GM23338 (cell line): ENCODE results near the gene ZNF774. TPM values are rescaled to one million over a fixed set of nuclear protein-coding genes. Genes with fewer than 3 reads are reported as not detected.

Experiments used
- ATAC-seq: fragments of 200-7000 bp; cut with Tn5 transposase; 3 replicates; pipeline ENCODE4 v1.9.1; 2020
- DNase-seq: peaks from one replicate; pipeline ENCODE4 v3.0.0-alpha.2; 2015; ENCODE audit warnings: low spot score
- H2AFZ ChIP-seq: fragments of 200-600 bp; sonication (generic); 2 replicates; pipeline ENCODE4 v1.8.0; 2016; ENCODE audit warnings: antibody characterized with exemption, mild to moderate bottlenecking, moderate library complexity
- H3F3A ChIP-seq: fragments of 200-600 bp; sonication (generic); replicated peaks from 2 replicates; pipeline ENCODE4 v1.8.0; 2017; ENCODE audit warnings: antibody characterized with exemption, mixed run types, low read depth
- H3K27ac ChIP-seq: fragments of 200-600 bp; sonication (generic); 2 replicates; pipeline ENCODE4 v1.6.1; 2016; ENCODE audit warnings: low read depth
- H3K27me3 ChIP-seq: fragments of 200-600 bp; sonication (generic); 2 replicates; pipeline ENCODE4 v1.8.0; 2016; ENCODE audit warnings: mild to moderate bottlenecking, mixed run types, moderate library complexity; ENCODE audit not compliant: insufficient read depth
- H3K36me3 ChIP-seq: fragments of 200-600 bp; sonication (generic); 2 replicates; pipeline ENCODE4 v1.8.0; 2016; ENCODE audit warnings: mild to moderate bottlenecking; ENCODE audit not compliant: insufficient read depth
- H3K4me1 ChIP-seq: fragments of 200-600 bp; sonication (generic); 2 replicates; pipeline ENCODE4 v1.8.0; 2016; ENCODE audit warnings: mild to moderate bottlenecking, moderate library complexity; ENCODE audit not compliant: insufficient read depth
- H3K4me2 ChIP-seq: fragments of 200-600 bp; sonication (generic); 2 replicates; pipeline ENCODE4 v1.7.1; 2017; ENCODE audit warnings: mixed run types
- H3K4me3 ChIP-seq: fragments of 200-600 bp; sonication (generic); 2 replicates; pipeline ENCODE4 v1.6.1; 2016; ENCODE audit warnings: mixed run types
- H3K79me2 ChIP-seq: fragments of 200-600 bp; sonication (generic); replicated peaks from 2 replicates; pipeline ENCODE4 v1.8.0; 2017; ENCODE audit warnings: mild to moderate bottlenecking; ENCODE audit not compliant: insufficient read depth
- H3K9me2 ChIP-seq: fragments of 200-600 bp; sonication (generic); 2 replicates; pipeline ENCODE4 v1.8.0; 2017; ENCODE audit not compliant: insufficient read depth
- H4K20me1 ChIP-seq: fragments of 200-600 bp; sonication (generic); replicated peaks from 2 replicates; pipeline ENCODE4 v1.8.0; 2017; ENCODE audit warnings: mild to moderate bottlenecking; ENCODE audit not compliant: insufficient read depth
- H3K27ac Mint-ChIP-seq: 2 replicates; pipeline ENCODE4 v1.8.0; 2020; ENCODE audit warnings: inconsistent platforms, mild to moderate bottlenecking, moderate library complexity, mixed read lengths
- H3K27me3 Mint-ChIP-seq: 3 replicates; pipeline ENCODE4 v1.8.0; 2022; ENCODE audit warnings: low read depth, mild to moderate bottlenecking, moderate library complexity, mixed read lengths, inconsistent platforms; ENCODE audit not compliant: insufficient read depth, poor library complexity
- H3K36me3 Mint-ChIP-seq: 3 replicates; pipeline ENCODE4 v1.8.0; 2021; ENCODE audit warnings: low read depth, mild to moderate bottlenecking, inconsistent platforms, moderate library complexity, mixed read lengths
- H3K4me1 Mint-ChIP-seq: 3 replicates; pipeline ENCODE4 v1.8.0; 2020; ENCODE audit warnings: mild to moderate bottlenecking, inconsistent platforms, mixed read lengths
- H3K4me3 Mint-ChIP-seq: 3 replicates; pipeline ENCODE4 v1.8.0; 2021; ENCODE audit warnings: moderate library complexity, mild to moderate bottlenecking, inconsistent platforms, mixed read lengths
- H3K9me3 Mint-ChIP-seq: 3 replicates; pipeline ENCODE4 v1.8.0; 2020; ENCODE audit warnings: moderate library complexity, mild to moderate bottlenecking, inconsistent platforms, mixed read lengths
- CTCF ChIP-seq, 2 experiments: fragments of 200-600 bp in 1 of 2; sonication (generic) in 1 of 2; conservative IDR thresholded peaks; 2 replicates each; pipeline versions ENCODE4 v1.5.1 to v1.6.1; 2016 to 2017; ENCODE audit warnings: antibody characterized with exemption in 2 of 2, low read depth in 2 of 2, mild to moderate bottlenecking in 2 of 2, moderate library complexity in 1 of 2
- ETS1 ChIP-seq: IDR thresholded peaks from 2 replicates; pipeline ENCODE4 v1.6.1; 2016; ENCODE audit warnings: antibody characterized with exemption
- EZH2 ChIP-seq: fragments of 200-600 bp; sonication (generic); IDR thresholded peaks from one replicate; pipeline ENCODE4 v1.8.0; 2017; ENCODE audit warnings: antibody characterized with exemption, mild to moderate bottlenecking, low read depth; ENCODE audit not compliant: unreplicated experiment
- JUNB ChIP-seq: IDR thresholded peaks from one replicate; pipeline ENCODE4 v1.6.1; 2016; ENCODE audit warnings: antibody characterized with exemption; ENCODE audit not compliant: unreplicated experiment
- NANOG ChIP-seq: IDR thresholded peaks from 2 replicates; pipeline ENCODE4 v1.6.1; 2016; ENCODE audit warnings: antibody characterized with exemption, borderline replicate concordance
- REST ChIP-seq: IDR thresholded peaks from one replicate; pipeline ENCODE4 v1.6.1; 2018; ENCODE audit warnings: antibody characterized with exemption; ENCODE audit not compliant: unreplicated experiment
- STAT1 ChIP-seq: IDR thresholded peaks from one replicate; pipeline ENCODE4 v1.6.1; 2016; ENCODE audit warnings: antibody characterized with exemption; ENCODE audit not compliant: unreplicated experiment
- ZNF331 ChIP-seq: fragments of 250-450 bp; sonication (Bioruptor Pico); IDR thresholded peaks from 2 replicates; pipeline ENCODE4 v1.5.0; 2020; ENCODE audit warnings: low read depth, mild to moderate bottlenecking, moderate library complexity
- polyA plus RNA-seq: library from polyadenylated mRNA; unstranded; fragments of >200 nt; fragmentation: Nextera tagmentation; extraction: Ambion mirVana; gene quantifications from 2 replicates; pipeline ENCODE4 v1.2.1, GENCODE V29; 2016
- total RNA-seq: library from RNA; depleted of rRNA; stranded (reverse); fragments of >200 nt; shearing (Covaris generic); gene quantifications from 2 replicates; pipeline ENCODE4 v1.2.3, GENCODE V29; 2014

Gene ZNF774
- total and polyA plus RNA-seq, 2 experiments from 2014 or later = 0.45 to 1.8 TPM

- H2AFZ ChIP-seq = no peak overlapping the region
- H3K4me2 ChIP-seq = peak overlapping the region; percentile 70
- peaks cover 23% of the 10 kb centered on the region for H3K36me3 Mint-ChIP-seq
- peaks cover 88% of the 10 kb centered on the region for H3K79me2 ChIP-seq
- peak overlapping the region; percentile 92 for H3K27ac Mint-ChIP-seq
- peaks cover 67% of the 10 kb centered on the region for H3K4me1 Mint-ChIP-seq
- H4K20me1 ChIP-seq = 0 out of 2 replicates have a peak, but pooled peaks cover 4% of the 10 kb centered on the region
- no peak for DNase-seq
- H3K9me2 ChIP-seq = no peaks in the 10 kb centered on the region
- peak overlapping the region; percentile 3; the same call in 1 of the 2 replicates for H3K4me3 ChIP-seq
- no peaks in the 10 kb centered on the region for H3K36me3 ChIP-seq
- no peaks in the 10 kb centered on the region for H3F3A ChIP-seq
- peaks cover 10% of the 10 kb centered on the region for H3K27me3 Mint-ChIP-seq
- peaks cover 71% of the 10 kb centered on the region for H3K4me1 ChIP-seq
- TF ChIP-seq ETS1 = no peak
- H3K4me3 Mint-ChIP-seq = peak overlapping the region; percentile 3; the same call in 2 of the 3 replicates
- no peak for ATAC-seq
- peak overlapping the region; percentile 86 for H3K27ac ChIP-seq
- no peaks in the 10 kb centered on the region for H3K27me3 ChIP-seq
- no peaks in the 10 kb centered on the region for H3K9me3 Mint-ChIP-seq
Measured at GRCh38 chr15:90393040-90393439, 41.0 kb downstream of the ZNF774 start.

- 0 out of 2 replicates have a peak, but pooled peaks cover under 1% of the 10 kb centered on the region for H4K20me1 ChIP-seq
- H3K4me1 Mint-ChIP-seq = peaks cover 65% of the 10 kb centered on the region
- TF ChIP-seq JUNB = no peak
- TF ChIP-seq REST = no peak
- TF ChIP-seq ZNF331 (CRISPR knock-in tag) = no peak
- no peak for TF ChIP-seq ETS1
- no peak for TF ChIP-seq NANOG
- TF ChIP-seq CTCF (conservative IDR thresholded peaks at IDR 0.05; ENCODE audit: low read depth in 2 of 2) = no peak
- TF ChIP-seq STAT1 = no peak
- no peak for TF ChIP-seq EZH2
Measured at GRCh38 chr15:90394074-90394473, 42.0 kb downstream of the ZNF774 start.

More at GRCh38 chr15:90394074-90394473, 42.0 kb downstream of the ZNF774 start:
- no peak overlapping the region for H3K4me3 Mint-ChIP-seq
- Histone ChIP-seq H3K79me2 (peaks cover 93% of the 10 kb centered on the region), H2AFZ (no peak overlapping the region), H3K36me3 (no peaks in the 10 kb centered on the region), H3K4me2 (peak overlapping the region; percentile 62; the same call in 1 of the 2 replicates), H3K4me3 (no peak overlapping the region), H3F3A (no peaks in the 10 kb centered on the region), H3K4me1 (peaks cover 70% of the 10 kb centered on the region), H3K27ac (peak overlapping the region; percentile 86), H3K9me2 (no peaks in the 10 kb centered on the region), H3K27me3 (no peaks in the 10 kb centered on the region)
- ATAC-seq = no peak; the same call in 2 of the 3 replicates
- no peak for DNase-seq
- peaks cover 23% of the 10 kb centered on the region for H3K36me3 Mint-ChIP-seq
- peaks cover 10% of the 10 kb centered on the region for H3K27me3 Mint-ChIP-seq
- H3K9me3 Mint-ChIP-seq = no peaks in the 10 kb centered on the region
- peak overlapping the region; percentile 87 for H3K27ac Mint-ChIP-seq
